IPS-18a (cell line): ENCODE results near the gene SHISA8.

ENCODE experiments used
- H3K27ac ChIP-seq: one replicate; pipeline ENCODE4 v1.5.1; 2013; ENCODE audit warnings: low read length
- H3K27me3 ChIP-seq: one replicate; pipeline ENCODE4 v1.6.1; 2013; ENCODE audit warnings: mild to moderate bottlenecking, low read length; ENCODE audit not compliant: control insufficient read depth, insufficient read depth
- H3K36me3 ChIP-seq: one replicate; pipeline ENCODE4 v1.6.1; 2013; ENCODE audit warnings: low read depth, low read length; ENCODE audit not compliant: control insufficient read depth
- H3K4me1 ChIP-seq: one replicate; pipeline ENCODE4 v1.6.1; 2013; ENCODE audit warnings: low read depth, low read length; ENCODE audit not compliant: control insufficient read depth
- H3K4me3 ChIP-seq: one replicate; pipeline ENCODE4 v1.5.1; 2013; ENCODE audit warnings: low read length
- H3K9ac ChIP-seq: one replicate; pipeline ENCODE4 v1.6.1; 2013; ENCODE audit warnings: mild to moderate bottlenecking, low read length, moderate library complexity
- H3K9me3 ChIP-seq: one replicate; pipeline ENCODE4 v1.6.1; 2013; ENCODE audit warnings: low read depth, low read length; ENCODE audit not compliant: control insufficient read depth

SHISA8 gene

DNA sequence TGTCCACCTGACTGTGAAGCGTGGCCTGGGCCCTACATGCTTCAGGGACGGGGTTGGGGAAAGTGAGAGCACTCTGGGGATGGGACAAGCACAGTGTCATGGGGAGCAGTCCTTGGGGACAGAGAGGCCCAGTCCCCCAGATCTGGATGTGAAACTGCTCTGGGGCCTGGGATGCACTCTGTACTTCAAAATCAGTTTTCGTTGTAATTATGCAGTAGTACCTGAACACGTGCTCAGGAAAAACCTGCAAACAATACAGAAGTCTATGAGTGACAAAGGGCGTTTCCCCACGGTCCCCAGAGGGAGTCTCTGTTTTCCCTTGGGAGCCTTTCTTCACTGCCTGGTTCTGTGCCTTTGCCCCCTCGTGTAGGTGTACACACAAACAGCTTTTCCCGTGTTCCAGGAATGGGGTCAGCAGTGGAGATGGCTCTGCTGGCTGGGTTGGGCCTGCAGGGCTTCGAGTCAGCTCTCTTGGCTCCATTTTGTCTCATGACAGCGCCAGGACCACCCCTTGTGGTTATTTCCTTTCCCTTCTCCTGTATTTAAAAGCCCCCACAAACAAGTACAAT, 16.9 kb upstream of the SHISA8 start:
- H3K4me3 ChIP-seq: no peak overlapping the region
- H3K4me1 ChIP-seq: no peaks in the 10 kb centered on the region
- H3K27me3 ChIP-seq: peaks cover 27% of the 10 kb centered on the region
- H3K27ac ChIP-seq: no peak overlapping the region
- H3K9ac ChIP-seq: no peak overlapping the region
- H3K9me3 ChIP-seq: no peaks in the 10 kb centered on the region
- H3K36me3 ChIP-seq: peaks cover 3% of the 10 kb centered on the region

GRCh38 chr22:41929418-41929810, 14.5 kb upstream of the SHISA8 start:
- Histone ChIP-seq H3K36me3 (no peaks in the 10 kb centered on the region), H3K27me3 (peaks cover 51% of the 10 kb centered on the region), H3K4me3 (no peak overlapping the region), H3K9me3 (no peaks in the 10 kb centered on the region), H3K9ac (no peak overlapping the region), H3K4me1 (peaks cover 6% of the 10 kb centered on the region), H3K27ac (no peak overlapping the region)

DNA sequence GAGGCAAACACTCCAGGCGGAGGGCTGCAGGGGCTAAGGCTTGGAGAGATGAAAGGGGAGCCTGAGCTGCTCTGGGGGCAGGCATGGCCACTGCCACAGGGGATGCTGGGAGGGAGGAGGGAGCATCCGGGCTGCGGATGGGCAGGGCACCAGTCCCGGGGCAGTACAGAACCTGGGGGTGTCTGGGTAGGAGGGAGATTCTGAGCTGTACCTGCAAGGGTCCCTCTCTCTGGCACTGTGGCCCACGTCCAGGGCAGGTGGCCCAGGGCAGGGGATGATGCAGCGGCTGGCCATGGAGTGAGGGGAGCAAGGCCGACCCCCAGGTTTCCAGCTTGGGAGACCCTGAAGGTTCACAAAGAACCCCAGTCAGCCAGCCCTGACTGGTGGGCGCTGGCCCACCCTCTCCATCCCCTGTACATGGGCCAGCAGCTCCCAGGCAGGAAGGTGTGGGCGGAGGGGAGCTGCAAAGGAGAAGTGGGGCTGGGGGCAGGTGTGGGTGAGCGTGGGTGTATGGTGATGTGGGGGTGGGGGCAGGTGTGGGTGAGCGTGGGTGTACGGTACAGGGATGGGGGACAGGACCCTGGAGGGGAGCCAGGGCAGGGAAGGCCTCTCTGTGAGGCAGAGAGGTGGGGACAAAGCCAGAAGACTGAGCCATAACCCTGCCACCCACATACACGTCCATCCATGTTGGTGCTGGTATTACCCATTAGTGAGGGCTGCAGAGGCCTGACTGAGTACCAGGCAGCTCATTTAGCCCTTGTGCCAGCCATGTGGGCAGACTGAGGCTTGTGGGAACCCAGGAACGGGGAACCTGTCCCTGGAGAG, 13.9 kb upstream of the SHISA8 start:
- Histone ChIP-seq H3K4me3 (no peak overlapping the region), H3K36me3 (no peaks in the 10 kb centered on the region), H3K4me1 (peaks cover 6% of the 10 kb centered on the region), H3K27me3 (peaks cover 57% of the 10 kb centered on the region), H3K27ac (no peak overlapping the region), H3K9me3 (no peaks in the 10 kb centered on the region), H3K9ac (no peak overlapping the region)

DNA sequence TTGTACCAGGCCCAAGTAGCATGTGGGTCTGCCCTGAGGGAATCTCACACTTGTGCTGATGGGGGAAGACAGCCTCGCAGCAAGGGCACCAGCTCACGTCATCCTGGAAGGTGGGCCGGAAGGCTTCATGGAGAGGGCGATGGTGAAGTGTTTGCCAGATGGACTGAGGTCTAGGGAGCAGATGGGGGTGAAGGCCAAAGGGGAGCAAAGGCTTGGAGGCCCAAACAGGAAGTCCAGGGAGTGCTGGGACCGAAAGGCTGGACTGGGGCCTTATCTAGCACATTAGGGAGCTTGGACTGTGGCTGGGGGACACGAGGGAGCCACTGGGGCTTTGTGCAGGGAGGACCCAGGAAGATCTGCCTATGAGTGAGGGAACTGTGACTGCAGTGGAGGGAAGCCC, 12.9 kb upstream of the SHISA8 start:
- H3K9ac ChIP-seq: no peak overlapping the region
- peaks cover 6% of the 10 kb centered on the region for H3K4me1 ChIP-seq
- no peaks in the 10 kb centered on the region for H3K9me3 ChIP-seq
- H3K27me3 ChIP-seq: peaks cover 67% of the 10 kb centered on the region
- no peaks in the 10 kb centered on the region for H3K36me3 ChIP-seq
- H3K4me3 ChIP-seq: no peak overlapping the region
- H3K27ac ChIP-seq: no peak overlapping the region

DNA sequence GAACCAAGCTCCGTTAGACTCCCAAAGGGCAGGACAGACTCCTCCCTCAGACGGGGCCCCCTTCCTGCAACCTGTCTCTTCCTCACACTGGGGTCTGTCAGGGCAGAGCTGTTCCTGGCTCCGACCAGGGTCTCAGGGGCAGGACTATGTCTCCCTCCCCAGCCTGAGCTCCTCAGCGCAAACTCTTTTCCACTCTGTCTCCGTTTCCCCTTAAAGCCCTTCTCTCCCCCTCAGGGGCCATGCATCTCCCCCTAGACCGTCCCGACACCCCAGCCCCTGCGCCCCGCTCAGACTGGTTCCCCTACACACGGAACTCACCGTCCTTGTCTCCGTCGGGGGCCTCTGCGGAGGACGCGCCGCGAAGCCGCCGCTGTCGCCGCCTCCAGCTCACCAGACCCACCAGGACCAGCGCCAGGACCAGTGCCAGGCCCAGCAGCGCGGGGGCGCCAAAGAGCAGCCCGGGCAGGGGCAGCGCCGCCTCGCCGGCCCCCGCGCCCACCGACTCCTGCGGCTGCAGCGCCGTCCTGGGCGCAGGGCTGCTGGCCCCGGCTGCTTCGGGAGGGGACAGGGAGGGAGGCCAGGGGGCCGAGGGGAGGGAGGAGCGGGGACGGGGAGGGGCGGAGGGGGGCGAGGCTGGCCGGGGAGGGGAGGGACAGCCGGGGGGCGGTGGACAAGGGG, 11.0 kb upstream of the SHISA8 start:
- peaks cover 6% of the 10 kb centered on the region for H3K4me1 ChIP-seq
- no peaks in the 10 kb centered on the region for H3K36me3 ChIP-seq
- no peak overlapping the region for H3K9ac ChIP-seq
- H3K9me3 ChIP-seq: no peaks in the 10 kb centered on the region
- peaks cover 82% of the 10 kb centered on the region for H3K27me3 ChIP-seq
- H3K27ac ChIP-seq: no peak overlapping the region
- H3K4me3 ChIP-seq: peak overlapping the region; percentile 37

DNA sequence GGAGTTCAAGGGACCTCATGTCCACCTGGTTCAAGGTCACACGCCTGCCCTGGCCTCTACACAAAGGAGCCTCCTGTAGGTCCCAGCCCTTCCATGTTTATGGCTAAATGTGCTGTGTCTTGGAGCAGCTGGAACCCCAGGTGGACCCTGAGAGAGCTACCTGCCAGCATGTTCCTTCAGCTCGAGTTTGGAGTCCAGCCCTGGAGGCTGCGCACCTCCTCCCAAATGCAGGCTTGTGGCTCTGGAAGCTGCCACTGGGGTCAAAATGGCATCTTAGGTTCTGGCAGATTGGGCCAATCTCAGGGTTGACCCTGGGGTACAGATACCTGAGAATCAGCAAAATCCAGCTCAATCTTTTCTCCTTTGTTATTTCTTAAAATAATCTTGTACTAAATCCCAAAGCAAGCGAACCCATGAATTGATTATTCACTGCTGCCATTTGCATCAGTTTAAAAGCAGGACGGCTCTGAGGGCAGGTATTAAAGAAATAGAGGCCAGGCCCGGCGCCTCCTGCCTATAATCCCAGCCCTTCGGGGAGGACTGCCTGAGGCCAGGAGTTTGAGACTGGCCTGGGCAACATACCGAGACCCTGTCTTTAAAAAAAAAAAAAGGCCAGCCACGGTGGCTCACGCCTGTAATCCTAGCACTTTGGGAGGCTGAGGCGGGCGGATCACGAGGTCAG, 8.9 kb upstream of the SHISA8 start:
- Histone ChIP-seq H3K9me3 (no peaks in the 10 kb centered on the region), H3K4me3 (no peak overlapping the region), H3K27ac (no peak overlapping the region), H3K9ac (no peak overlapping the region), H3K36me3 (no peaks in the 10 kb centered on the region), H3K4me1 (peaks cover 6% of the 10 kb centered on the region), H3K27me3 (peaks cover 94% of the 10 kb centered on the region)

DNA sequence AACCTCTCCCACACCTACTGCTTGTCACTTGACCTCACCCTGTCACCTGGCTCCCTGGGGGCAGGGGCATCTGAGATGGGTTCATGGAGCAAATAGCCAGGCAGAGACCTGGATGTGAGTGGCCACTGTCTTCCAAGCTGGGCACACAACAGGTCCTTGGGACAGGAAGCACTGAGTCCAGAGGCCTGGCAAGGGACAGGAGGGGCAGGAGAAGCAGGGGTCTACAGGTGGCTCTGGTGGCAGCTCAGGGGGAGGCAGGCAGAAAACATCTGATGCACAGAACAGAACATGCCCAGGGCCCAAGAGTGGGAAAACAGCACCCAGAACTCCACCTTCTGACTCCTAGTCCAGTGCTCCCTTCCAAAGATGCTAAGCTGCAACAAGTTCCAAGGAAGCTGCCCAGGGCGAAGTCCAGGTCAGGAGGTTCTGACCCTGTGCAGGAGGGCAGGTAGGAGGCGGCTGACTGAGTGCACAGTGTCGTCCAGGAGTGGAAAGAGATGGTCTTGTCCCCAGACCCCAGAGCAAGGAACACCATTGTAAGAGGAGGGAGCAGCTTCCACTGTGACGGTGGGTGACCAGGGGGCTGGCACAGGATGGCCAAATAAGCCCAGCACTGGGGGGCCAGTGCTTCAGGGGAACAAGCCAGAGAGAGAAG, 8.2 kb upstream of the SHISA8 start:
- no peak overlapping the region for H3K9ac ChIP-seq
- H3K27ac ChIP-seq: no peak overlapping the region
- H3K4me3 ChIP-seq: no peak overlapping the region
- H3K27me3 ChIP-seq: peaks cover 95% of the 10 kb centered on the region
- H3K4me1 ChIP-seq: peaks cover 6% of the 10 kb centered on the region
- H3K9me3 ChIP-seq: no peaks in the 10 kb centered on the region
- no peaks in the 10 kb centered on the region for H3K36me3 ChIP-seq

DNA sequence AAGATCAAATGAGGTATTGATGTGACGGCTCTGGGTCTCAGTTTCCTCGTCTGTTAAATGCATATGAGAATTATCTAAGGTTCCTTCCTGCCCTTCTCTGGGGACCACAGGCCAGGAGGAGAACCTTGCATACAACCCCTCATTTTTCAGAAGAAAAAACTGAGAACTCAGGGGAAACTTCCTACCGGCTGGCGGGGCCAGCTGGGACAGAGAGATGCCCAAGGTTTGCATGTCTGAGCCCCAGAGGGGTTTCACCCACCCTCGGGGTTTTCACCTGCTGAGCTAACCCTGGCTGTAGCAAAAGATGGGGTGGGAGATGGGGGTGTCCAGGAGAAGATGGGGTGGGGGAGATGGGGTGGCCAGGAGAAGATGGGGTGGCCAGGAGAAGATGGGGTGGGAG, 7.5 kb upstream of the SHISA8 start:
- Histone ChIP-seq H3K4me1 (peaks cover 6% of the 10 kb centered on the region), H3K4me3 (no peak overlapping the region), H3K9ac (no peak overlapping the region), H3K27me3 (peaks cover 95% of the 10 kb centered on the region), H3K27ac (no peak overlapping the region), H3K36me3 (no peaks in the 10 kb centered on the region), H3K9me3 (no peaks in the 10 kb centered on the region)

- Histone ChIP-seq H3K9ac (no peak overlapping the region), H3K4me3 (peak overlapping the region; percentile 61), H3K4me1 (peaks cover 4% of the 10 kb centered on the region), H3K36me3 (no peaks in the 10 kb centered on the region), H3K27me3 (peaks cover 95% of the 10 kb centered on the region), H3K27ac (no peak overlapping the region), H3K9me3 (no peaks in the 10 kb centered on the region)
These were observed 5.5 kb upstream of the SHISA8 start for GRCh38 chr22:41920271-41920976.

- Histone ChIP-seq H3K4me1 (no peaks in the 10 kb centered on the region), H3K4me3 (peak overlapping the region; percentile 61), H3K27me3 (peaks cover 95% of the 10 kb centered on the region), H3K9ac (peak overlapping the region; percentile 28), H3K36me3 (no peaks in the 10 kb centered on the region), H3K27ac (no peak overlapping the region), H3K9me3 (no peaks in the 10 kb centered on the region)
These were observed 4.7 kb upstream of the SHISA8 start for GRCh38 chr22:41919357-41920224.
